ENCODE measurements around the gene KHDC1L.
"Not testable (repeated sequence)": the region's sequence is repeated elsewhere in the genome, so short reads cannot be mapped to it uniquely, and the experiment has no call there.

DNA sequence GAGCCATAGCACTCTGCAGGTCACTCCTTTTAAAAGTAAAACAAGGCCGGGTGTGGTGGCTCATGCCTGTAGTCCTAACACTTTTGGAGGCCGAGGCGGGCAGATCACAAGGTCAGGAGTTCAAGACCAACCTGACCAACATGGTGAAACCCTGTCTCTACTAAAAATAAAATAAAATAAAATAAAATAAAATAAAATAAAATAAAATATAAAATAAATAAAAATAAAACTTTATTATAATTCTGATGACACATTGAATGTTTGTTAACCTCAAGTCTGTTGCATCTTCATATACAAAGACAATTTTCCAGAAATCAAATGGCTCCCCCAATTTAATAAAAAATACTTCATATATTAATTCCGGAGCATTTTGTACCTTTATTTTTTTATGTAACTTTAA is 32.0 kb downstream of the KHDC1L start:
- TF ChIP-seq, protein P1, sequence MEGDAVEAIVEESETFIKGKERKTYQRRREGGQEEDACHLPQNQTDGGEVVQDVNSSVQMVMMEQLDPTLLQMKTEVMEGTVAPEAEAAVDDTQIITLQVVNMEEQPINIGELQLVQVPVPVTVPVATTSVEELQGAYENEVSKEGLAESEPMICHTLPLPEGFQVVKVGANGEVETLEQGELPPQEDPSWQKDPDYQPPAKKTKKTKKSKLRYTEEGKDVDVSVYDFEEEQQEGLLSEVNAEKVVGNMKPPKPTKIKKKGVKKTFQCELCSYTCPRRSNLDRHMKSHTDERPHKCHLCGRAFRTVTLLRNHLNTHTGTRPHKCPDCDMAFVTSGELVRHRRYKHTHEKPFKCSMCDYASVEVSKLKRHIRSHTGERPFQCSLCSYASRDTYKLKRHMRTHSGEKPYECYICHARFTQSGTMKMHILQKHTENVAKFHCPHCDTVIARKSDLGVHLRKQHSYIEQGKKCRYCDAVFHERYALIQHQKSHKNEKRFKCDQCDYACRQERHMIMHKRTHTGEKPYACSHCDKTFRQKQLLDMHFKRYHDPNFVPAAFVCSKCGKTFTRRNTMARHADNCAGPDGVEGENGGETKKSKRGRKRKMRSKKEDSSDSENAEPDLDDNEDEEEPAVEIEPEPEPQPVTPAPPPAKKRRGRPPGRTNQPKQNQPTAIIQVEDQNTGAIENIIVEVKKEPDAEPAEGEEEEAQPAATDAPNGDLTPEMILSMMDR (IDR thresholded peaks at IDR 0.05): not testable (repeated sequence)
- not testable (repeated sequence) for TF ChIP-seq EZH2 (IDR thresholded peaks at IDR 0.05; ENCODE audit: borderline replicate concordance, insufficient read depth, low read depth, low read length, poor library complexity, severe bottlenecking)

Data from B cell (primary cell).